OCI-LY7 (cell line): Measurements from ENCODE around the gene TBX5. TPM values are rescaled to one million over a fixed set of nuclear protein-coding genes. Genes with fewer than 3 reads are reported as not detected.

Source experiments
- BruUV-seq: library from RNA; stranded (reverse); fragments of 400-500 nt; replicated peaks from 2 replicates; lab custom pipeline; 2021; lab: Mats Ljungman, UMichigan
- CTCF ChIA-PET: fragments of 300-600 bp; sonication (Branson Sonifier 250); formaldehyde crosslinking; loops from one replicate; lab custom pipeline; 2022; ENCODE audit warnings: antibody characterized with exemption; ENCODE audit not compliant: unreplicated experiment; lab: Charles Lee
- POLR2A ChIA-PET: fragments of 300-600 bp; sonication (Branson Sonifier 250); formaldehyde crosslinking; loops from one replicate; lab custom pipeline; 2022; ENCODE audit warnings: antibody characterized with exemption; lab: Charles Lee
- DNase-seq: peaks from one replicate; pipeline ENCODE4 v3.0.0-alpha.2; 2015; ENCODE audit warnings: low spot score
- H2AFZ ChIP-seq: fragments of 200-600 bp; sonication (generic), shearing (Covaris generic); 2 replicates; pipeline ENCODE4 v1.6.1; 2014; ENCODE audit warnings: mild to moderate bottlenecking, antibody characterized with exemption, low read length, moderate library complexity
- H3K27ac ChIP-seq: fragments of 200-600 bp; sonication (generic); 2 replicates; pipeline ENCODE4 v1.5.1; 2014; ENCODE audit warnings: mixed run types, low read depth, mild to moderate bottlenecking, moderate library complexity, low read length, inconsistent platforms; ENCODE audit not compliant: poor library complexity, severe bottlenecking
- H3K36me3 ChIP-seq: fragments of 200-600 bp; sonication (generic); 2 replicates; pipeline ENCODE4 v1.6.1; 2014; ENCODE audit warnings: mild to moderate bottlenecking, antibody characterized with exemption, low read length, moderate library complexity, mixed read lengths; ENCODE audit not compliant: insufficient read depth
- H3K4me1 ChIP-seq: fragments of 200-600 bp; sonication (generic); 2 replicates; pipeline ENCODE4 v1.5.1; 2014; ENCODE audit warnings: mild to moderate bottlenecking, low read length; ENCODE audit not compliant: insufficient read depth, poor library complexity, severe bottlenecking
- H3K4me2 ChIP-seq: fragments of 200-600 bp; sonication (generic); 2 replicates; pipeline ENCODE4 v1.6.1; 2014; ENCODE audit warnings: mild to moderate bottlenecking, low read length
- H3K4me3 ChIP-seq: fragments of 200-600 bp; sonication (generic); 2 replicates; pipeline ENCODE4 v1.5.1; 2014; ENCODE audit warnings: mild to moderate bottlenecking, low read depth, low read length; ENCODE audit not compliant: poor library complexity, severe bottlenecking
- H3K79me2 ChIP-seq: fragments of 200-600 bp; sonication (generic); 2 replicates; pipeline ENCODE4 v1.6.1; 2016; ENCODE audit warnings: low read depth, mild to moderate bottlenecking, low read length, moderate library complexity, mixed read lengths; ENCODE audit not compliant: insufficient read depth
- H3K9me2 ChIP-seq: fragments of 200-600 bp; sonication (generic); 2 replicates; pipeline ENCODE4 v1.6.1; 2016; ENCODE audit warnings: mild to moderate bottlenecking, low read length, mixed read lengths; ENCODE audit not compliant: insufficient read depth
- H3K9me3 ChIP-seq: fragments of 200-600 bp; sonication (generic); 2 replicates; pipeline ENCODE4 v1.6.1; 2014; ENCODE audit warnings: mild to moderate bottlenecking, mixed run types, low read length, mixed read lengths
- H4K20me1 ChIP-seq: fragments of 200-600 bp; sonication (generic); 2 replicates; pipeline ENCODE4 v1.6.1; 2014; ENCODE audit warnings: mild to moderate bottlenecking, antibody characterized with exemption, low read length, moderate library complexity, mixed read lengths; ENCODE audit not compliant: insufficient read depth
- CTCF ChIP-seq: fragments of 200-600 bp; sonication (generic); conservative IDR thresholded peaks from 2 replicates; pipeline ENCODE4 v1.5.1; 2014; ENCODE audit warnings: mild to moderate bottlenecking, antibody characterized with exemption, low read length, moderate library complexity, mixed read lengths
- EZH2phosphoT487 ChIP-seq: fragments of 200-600 bp; sonication (generic); IDR thresholded peaks from 2 replicates; pipeline ENCODE4 v1.6.1; 2018; ENCODE audit warnings: low read depth, borderline replicate concordance, mild to moderate bottlenecking, mixed run types, antibody characterized with exemption, low read length, moderate library complexity, mixed read lengths
- intact Hi-C: fragments of 100-400 bp; cut with micrococcal nuclease; formaldehyde crosslinking; loops from one replicate; pipeline ENCODE4 v1.10.0; 2022; ENCODE audit not compliant: unreplicated experiment
- total RNA-seq, 2 experiments: library from RNA; depleted of rRNA in 1 of 2; stranded (reverse); fragments of >200 nt in 1 of 2; shearing (Covaris generic) in 1 of 2; gene quantifications; 2 replicates each; pipeline ENCODE4 v1.2.3, GENCODE V29; 2014 to 2022

Gene TBX5
- total RNA-seq, 2 experiments from 2014 or later, result not detected

- Histone ChIP-seq H3K4me2 (no peak overlapping the region), H3K79me2 (no peaks in the 10 kb centered on the region), H3K36me3 (no peaks in the 10 kb centered on the region), H3K9me3 (no peaks in the 10 kb centered on the region), H4K20me1 (no peaks in the 10 kb centered on the region), H3K4me1 (no peaks in the 10 kb centered on the region), H3K9me2 (no peaks in the 10 kb centered on the region), H2AFZ (no peak overlapping the region), H3K27ac (no peak overlapping the region), H3K4me3 (no peak overlapping the region)
- no peak for DNase-seq
- ChIA-PET POLR2A (no interaction called here), CTCF (no interaction called here)
- no TSS peak for BruUV-seq
- intact Hi-C loops, result no loop called here
- TF ChIP-seq CTCF, result no peak
- no peak for TF ChIP-seq EZH2phosphoT487
Measured at GRCh38 chr12:114403011-114403689, 2.8 kb downstream of the TBX5 start.

- Histone ChIP-seq H3K4me3 (no peak overlapping the region), H3K27ac (no peak overlapping the region), H2AFZ (no peak overlapping the region), H3K9me2 (no peaks in the 10 kb centered on the region), H3K79me2 (no peaks in the 10 kb centered on the region), H3K9me3 (no peaks in the 10 kb centered on the region), H3K4me2 (no peak overlapping the region), H3K4me1 (no peaks in the 10 kb centered on the region), H3K36me3 (no peaks in the 10 kb centered on the region), H4K20me1 (no peaks in the 10 kb centered on the region)
- intact Hi-C loops, result no loop called here
- TF ChIP-seq EZH2phosphoT487 (no peak), CTCF (no peak)
- BruUV-seq, result no TSS peak
- ChIA-PET CTCF (no interaction called here), POLR2A (no interaction called here)
- DNase-seq, result no peak
Measured at GRCh38 chr12:114402084-114402717, 3.7 kb downstream of the TBX5 start.
